Epithelial cell of proximal tubule (primary cell): ENCODE measurements around the gene IQCF2. TPM values are rescaled to one million over a fixed set of nuclear protein-coding genes. Genes with fewer than 3 reads are reported as not detected.
"Not testable (repeated sequence)": the region's sequence is repeated elsewhere in the genome, so short reads cannot be mapped to it uniquely, and the experiment has no call there.

Source experiments
- DNase-seq: peaks from one replicate; pipeline ENCODE4 v3.0.0-alpha.2; 2011; ENCODE audit warnings: low read depth
- H3K4me3 ChIP-seq: 2 replicates; pipeline ENCODE4 v1.5.1; 2011; ENCODE audit warnings: low read depth, mild to moderate bottlenecking, low read length
- CTCF ChIP-seq: conservative IDR thresholded peaks from 2 replicates; pipeline ENCODE4 v1.5.1; 2012; ENCODE audit warnings: low read depth, mild to moderate bottlenecking, low read length
- total RNA-seq: library from RNA; depleted of rRNA; stranded (reverse); fragments of >200 nt; gene quantifications from 2 replicates; pipeline ENCODE4 v1.2.3, GENCODE V29; 2015

IQCF2 gene
- total RNA-seq, 1 donor from 2014 or later = not detected

GRCh38 chr3:51819151-51819550 is 42.3 kb upstream of the IQCF2 start:
- no peak for TF ChIP-seq CTCF
- H3K4me3 ChIP-seq = no peak overlapping the region
- no peak for DNase-seq

- H3K4me3 ChIP-seq = no peak overlapping the region
- peak; percentile 48 for TF ChIP-seq CTCF
- no peak for DNase-seq
Measured at GRCh38 chr3:51819709-51820406, 41.6 kb upstream of the IQCF2 start.

- no peak for DNase-seq
- no peak overlapping the region for H3K4me3 ChIP-seq
- no peak for TF ChIP-seq CTCF
Measured at GRCh38 chr3:51828297-51828696, 33.1 kb upstream of the IQCF2 start.

- TF ChIP-seq CTCF = no peak
- H3K4me3 ChIP-seq = no peak overlapping the region
- no peak for DNase-seq
Measured at GRCh38 chr3:51830345-51830744, 31.1 kb upstream of the IQCF2 start.

GRCh38 chr3:51830836-51831385 is 30.5 kb upstream of the IQCF2 start:
- TF ChIP-seq CTCF = no peak
- H3K4me3 ChIP-seq = no peak overlapping the region

GRCh38 chr3:51836606-51837005 is 24.8 kb upstream of the IQCF2 start:
- no peak overlapping the region for H3K4me3 ChIP-seq
- DNase-seq = no peak
- TF ChIP-seq CTCF = no peak

More at GRCh38 chr3:51830836-51831385, 30.5 kb upstream of the IQCF2 start:
- DNase-seq = no peak

GRCh38 chr3:51845129-51845528 is 16.3 kb upstream of the IQCF2 start:
- DNase-seq = no peak
- no peak for TF ChIP-seq CTCF
- no peak overlapping the region for H3K4me3 ChIP-seq

GRCh38 chr3:51855411-51855810 is 6.0 kb upstream of the IQCF2 start:
- DNase-seq, H3K4me3 ChIP-seq: not testable (repeated sequence)
